Heart right ventricle (tissue), 16 donors: Measurements from ENCODE around the gene SULT1C4. TPM values are rescaled to one million over a fixed set of nuclear protein-coding genes. Genes with fewer than 3 reads are reported as not detected.
"Not testable (repeated sequence)": the region's sequence is repeated elsewhere in the genome, so short reads cannot be mapped to it uniquely, and the experiment has no call there.

Experiments
- ATAC-seq, 8 donors: fragments of 200-7000 bp; cut with Tn5 transposase; one replicate each; pipeline ENCODE4 v1.9.1; 2020; ENCODE audit warnings: mild to moderate bottlenecking in 8 of 8, moderate library complexity in 8 of 8, moderate number of reproducible peaks in 1 of 8
- DNase-seq, 2 donors: peaks; one replicate each; pipeline ENCODE4 v3.0.0-alpha.2; 2020
- H3K27ac ChIP-seq, 10 donors: fragments of 200-600 bp; sonication (generic) in 2 of 10; one replicate each; pipeline versions ENCODE4 v1.5.0 to v1.8.0; 2020 to 2022; ENCODE audit warnings: mild to moderate bottlenecking in 3 of 10
- H3K27me3 ChIP-seq, 7 donors: fragments of 200-600 bp; one replicate each; pipeline ENCODE4 v1.8.0; 2021 to 2022; ENCODE audit warnings: mild to moderate bottlenecking in 2 of 7
- H3K36me3 ChIP-seq, 9 donors: fragments of 200-600 bp; sonication (generic) in 1 of 9; one replicate each; pipeline versions ENCODE4 v1.5.0 to v1.8.0; 2020 to 2022; ENCODE audit warnings: mild to moderate bottlenecking in 2 of 9
- H3K4me1 ChIP-seq, 9 donors: fragments of 200-600 bp; sonication (generic) in 1 of 9; one replicate each; pipeline versions ENCODE4 v1.5.0 to v1.8.0; 2020 to 2022; ENCODE audit warnings: mild to moderate bottlenecking in 4 of 9
- H3K4me3 ChIP-seq, 10 donors: fragments of 200-600 bp; sonication (generic) in 2 of 10; one replicate each; pipeline versions ENCODE4 v1.5.0 to v1.8.0; 2020 to 2022; ENCODE audit warnings: mild to moderate bottlenecking in 7 of 10, moderate library complexity in 2 of 10
- H3K9me3 ChIP-seq, 11 donors: fragments of 200-600 bp in 10 of 11; sonication (generic) in 2 of 11; one replicate each; pipeline versions ENCODE4 v1.5.0 to v1.8.0; 2013 to 2022; ENCODE audit warnings: mild to moderate bottlenecking in 2 of 11, control low read depth in 1 of 11, moderate library complexity in 1 of 11
- CTCF ChIP-seq, 9 donors: fragments of 200-600 bp; sonication (generic) in 2 of 9; IDR thresholded peaks; one replicate each; pipeline versions ENCODE4 v1.5.0 to v1.8.0; 2021 to 2022; ENCODE audit warnings: antibody characterized with exemption in 9 of 9, mild to moderate bottlenecking in 5 of 9, moderate library complexity in 1 of 9
- WGBS, 2 donors: extraction: QIAGEN DNeasy Blood & Tissue Kit; methylation state at CpG; one replicate each; pipeline ENCODE4 v1.1.7; 2013; ENCODE audit warnings: inconsistent platforms in 1 of 2; 5-methylcytosine and 5-hydroxymethylcytosine counted together
- intact Hi-C, 10 donors: fragments of 100-400 bp; cut with DNase I; formaldehyde crosslinking; loops; one replicate each; pipeline versions ENCODE4 v1.11.1 to v1.14.2; 2022
- polyA plus RNA-seq, 2 donors: library from polyadenylated mRNA; stranded (reverse); fragments of 200-250 nt; gene quantifications; one replicate each; pipeline ENCODE4 v1.2.3, GENCODE V29; 2013
- total RNA-seq, 10 donors: library from RNA; stranded (reverse); fragmentation: NEBNext Ultra II Directional in 3 of 10; extraction: Animal tissue kit (Norgen Biotek cat#: 25700) in 3 of 10; gene quantifications; one replicate each; pipeline versions ENCODE4 v1.2.1 to v1.2.4, GENCODE V29; 2021 to 2023
- donor health status: Arrhythmogenic right ventricular cardiomyopathy.
- donor health status: ischemic (EF 13 %, LVEDD 7.1; RV severe dilation, severe dysfunction).
- donor health status: healthy with polysubstance abuse.
- donor health status: DM: no; HTN: yes; CAD: no.
- donor health status: DM: no; HTN: no; CAD: no.
- donor health status: ischemic (EF 25% LVEDD 6.9; RV normal size, moderate dysfunction).
- donor health status: ischemic (EF 25% LVEDD 5.7; RV mildly dilated, moderate dysfunction).
- donor health status: healthy.
- donor health status: DM: yes; HTN: yes; CAD: no.
- donor health status: Ischemic cardiomyopathy.
- donor health status: ischemic (EF 35%, LVEDD 5.7; RV mildly dilated, moderate dysfunction).
- donor health status: nonischemic (EF 11% LVEDD 7.7; RV severe dilation, severe dysfunction).
- donor health status: DM: yes; HTN: yes; CAD: no.
- donor health status: PGD.
- donor health status: ischemic (EF 29% LVEDD 5.4; RV normal size, mild dysfunction).
- donor health status: nonischemic (EF 23%, LVEDD 6.1; RV moderate dilation, normal function).

Gene SULT1C4
- total and polyA plus RNA-seq, 12 donors: 1.6 to 5.6 (median 3.5) TPM

GRCh38 chr2:108351889-108352288 lies 25.9 kb upstream of the SULT1C4 start:
- intact Hi-C loops: loop anchor here in 7 of 10 donors (2.0 to 10.0 kb wide), 3 partner anchors 223 to 233 kb away; no protein-coding TSS in a partner anchor
- H3K4me3 ChIP-seq: no peak overlapping the region
- no peak for DNase-seq
- no peaks in the 10 kb centered on the region for H3K36me3 ChIP-seq
- no peaks in the 10 kb centered on the region for H3K4me1 ChIP-seq
- ATAC-seq: no peak
- peaks cover 0 to 13% (median 0%) of the 10 kb centered on the region in 7 donors for H3K27me3 ChIP-seq
- H3K9me3 ChIP-seq: no peaks in the 10 kb centered on the region
- TF ChIP-seq CTCF (IDR thresholded peaks at IDR 0.05): no peak
- H3K27ac ChIP-seq: no peak overlapping the region

GRCh38 chr2:108354136-108354535 lies 23.6 kb upstream of the SULT1C4 start:
- 71 to 78% methylated on average over 5 of the region's 5 CpGs for WGBS, 2 donors
- no peaks in the 10 kb centered on the region for H3K36me3 ChIP-seq
- H3K27ac ChIP-seq: no peak overlapping the region
- DNase-seq (no peak), ATAC-seq (no peak)
- H3K27me3 ChIP-seq: peaks cover 0 to 3% (median 0%) of the 10 kb centered on the region in 7 donors
- intact Hi-C loops: loop anchor here in 5 of 10 donors (5.0 to 10.0 kb wide), 2 partner anchors 221 to 228 kb away; no protein-coding TSS in a partner anchor
- H3K9me3 ChIP-seq: no peaks in the 10 kb centered on the region
- H3K4me1 ChIP-seq: no peaks in the 10 kb centered on the region
- H3K4me3 ChIP-seq: no peak overlapping the region
- no peak for TF ChIP-seq CTCF (IDR thresholded peaks at IDR 0.05)

- Histone ChIP-seq H3K4me1 (no peaks in the 10 kb centered on the region), H3K27me3 (no peaks in the 10 kb centered on the region), H3K36me3 (no peaks in the 10 kb centered on the region), H3K9me3 (no peaks in the 10 kb centered on the region), H3K27ac (no peak overlapping the region), H3K4me3 (no peak overlapping the region)
- 77 to 80% methylated on average over 2 of the region's 2 CpGs for WGBS, 2 donors
- intact Hi-C loops: loop anchor here in 1 of 10 donors (10.0 kb wide), 1 partner anchor 219 kb away; no protein-coding TSS in a partner anchor
- DNase-seq (no peak), ATAC-seq (no peak)
- TF ChIP-seq CTCF (IDR thresholded peaks at IDR 0.05): no peak
Observed at GRCh38 chr2:108355906-108356734, 21.6 kb upstream of the SULT1C4 start.

- H3K9me3 ChIP-seq, H3K27ac ChIP-seq, DNase-seq, H3K4me3 ChIP-seq, H3K36me3 ChIP-seq, ATAC-seq, H3K27me3 ChIP-seq, H3K4me1 ChIP-seq: not testable (repeated sequence)
- intact Hi-C loops: loop anchor here in 1 of 10 donors (10.0 kb wide), 1 partner anchor 215 kb away; no protein-coding TSS in a partner anchor
- 92 to 94% methylated on average over 1 of the region's 1 CpG for WGBS, 2 donors
Observed at GRCh38 chr2:108359336-108359735, 18.4 kb upstream of the SULT1C4 start.
